Measurements from ENCODE around the gene OSBPL1A. TPM values are rescaled to one million over a fixed set of nuclear protein-coding genes. Genes with fewer than 3 reads are reported as not detected.

Gene OSBPL1A
- polyA plus RNA-seq, 3 donors, result 45.4 to 55.4 (median 52.0) TPM

GRCh38 chr18:24366328-24366727, 31.3 kb downstream of the OSBPL1A start:
- no peak for DNase-seq (ENCODE audit: extremely low read depth in 1 of 11, low read depth in 9 of 11, low spot score in 4 of 11)

- DNase-seq (ENCODE audit: extremely low read depth in 1 of 11, low read depth in 9 of 11, low spot score in 4 of 11), result no peak
Measured at GRCh38 chr18:24364177-24364576, 33.4 kb downstream of the OSBPL1A start.

- no peak for DNase-seq (ENCODE audit: extremely low read depth in 1 of 11, low read depth in 9 of 11, low spot score in 4 of 11)
Measured at GRCh38 chr18:24362757-24363156, 34.9 kb downstream of the OSBPL1A start.

GRCh38 chr18:24359787-24360530, 37.7 kb downstream of the OSBPL1A start:
- DNase-seq (ENCODE audit: extremely low read depth in 1 of 11, low read depth in 9 of 11, low spot score in 4 of 11), result peak; percentile 20 to 56 (median 42)

GRCh38 chr18:24354278-24354677, 43.3 kb downstream of the OSBPL1A start:
- DNase-seq (ENCODE audit: extremely low read depth in 1 of 11, low read depth in 9 of 11, low spot score in 4 of 11), result no peak

- no peak for DNase-seq (ENCODE audit: extremely low read depth in 1 of 11, low read depth in 9 of 11, low spot score in 4 of 11)
Measured at GRCh38 chr18:24346254-24346653, 51.4 kb downstream of the OSBPL1A start.

- no peak for DNase-seq (ENCODE audit: extremely low read depth in 1 of 11, low read depth in 9 of 11, low spot score in 4 of 11)
Measured at GRCh38 chr18:24344509-24344908, 53.1 kb downstream of the OSBPL1A start.

GRCh38 chr18:24342347-24342746, 55.3 kb downstream of the OSBPL1A start:
- no peak for DNase-seq (ENCODE audit: extremely low read depth in 1 of 11, low read depth in 9 of 11, low spot score in 4 of 11)

GRCh38 chr18:24341361-24341760, 56.3 kb downstream of the OSBPL1A start:
- DNase-seq (ENCODE audit: extremely low read depth in 1 of 11, low read depth in 9 of 11, low spot score in 4 of 11), result no peak

GRCh38 chr18:24333084-24333483, 64.5 kb downstream of the OSBPL1A start:
- no peak for DNase-seq (ENCODE audit: extremely low read depth in 1 of 11, low read depth in 9 of 11, low spot score in 4 of 11)

- no peak for DNase-seq (ENCODE audit: extremely low read depth in 1 of 11, low read depth in 9 of 11, low spot score in 4 of 11)
Measured at GRCh38 chr18:24326211-24326610, 71.4 kb downstream of the OSBPL1A start.

- DNase-seq (ENCODE audit: extremely low read depth in 1 of 11, low read depth in 9 of 11, low spot score in 4 of 11), result no peak
Measured at GRCh38 chr18:24322584-24323136, 75.0 kb downstream of the OSBPL1A start.

GRCh38 chr18:24321071-24321470, 76.6 kb downstream of the OSBPL1A start:
- no peak for DNase-seq (ENCODE audit: extremely low read depth in 1 of 11, low read depth in 9 of 11, low spot score in 4 of 11)

GRCh38 chr18:24319757-24320156, 77.9 kb downstream of the OSBPL1A start:
- DNase-seq (ENCODE audit: extremely low read depth in 1 of 11, low read depth in 9 of 11, low spot score in 4 of 11), result no peak

GRCh38 chr18:24317370-24317769, 80.3 kb downstream of the OSBPL1A start:
- no peak for DNase-seq (ENCODE audit: extremely low read depth in 1 of 11, low read depth in 9 of 11, low spot score in 4 of 11)

GRCh38 chr18:24315170-24315569, 82.5 kb downstream of the OSBPL1A start:
- no peak for DNase-seq (ENCODE audit: extremely low read depth in 1 of 11, low read depth in 9 of 11, low spot score in 4 of 11)

- DNase-seq (ENCODE audit: extremely low read depth in 1 of 11, low read depth in 9 of 11, low spot score in 4 of 11), result no peak
Measured at GRCh38 chr18:24306201-24306600, 91.4 kb downstream of the OSBPL1A start.

GRCh38 chr18:24300703-24301102, 96.9 kb downstream of the OSBPL1A start:
- DNase-seq (ENCODE audit: extremely low read depth in 1 of 11, low read depth in 9 of 11, low spot score in 4 of 11), result no peak

GRCh38 chr18:24296276-24296675, 101.3 kb downstream of the OSBPL1A start:
- no peak for DNase-seq (ENCODE audit: extremely low read depth in 1 of 11, low read depth in 9 of 11, low spot score in 4 of 11)

- no peak for DNase-seq (ENCODE audit: extremely low read depth in 1 of 11, low read depth in 9 of 11, low spot score in 4 of 11)
Measured at GRCh38 chr18:24293254-24293653, 104.4 kb downstream of the OSBPL1A start.

GRCh38 chr18:24278591-24278990, 119.0 kb downstream of the OSBPL1A start:
- no peak for DNase-seq (ENCODE audit: extremely low read depth in 1 of 11, low read depth in 9 of 11, low spot score in 4 of 11)

Data from renal cortex interstitium (tissue), 11 donors.